Erythroblast (primary cell): ENCODE measurements around the gene MRPL42.

Source experiments
- DNase-seq, 2 experiments: peaks; one replicate each; lab custom pipeline; 2025; lab: John Stamatoyannopoulos, UW
- GATA1 ChIP-seq: IDR thresholded peaks from 2 replicates; pipeline ENCODE4 v1.6.1; 2011; ENCODE audit warnings: low read depth, mild to moderate bottlenecking, control low read depth, low read length, moderate library complexity
- POLR2A ChIP-seq: IDR thresholded peaks from 2 replicates; pipeline ENCODE4 v1.6.1; 2011; ENCODE audit warnings: mild to moderate bottlenecking, low read length

The MRPL42 gene

DNA sequence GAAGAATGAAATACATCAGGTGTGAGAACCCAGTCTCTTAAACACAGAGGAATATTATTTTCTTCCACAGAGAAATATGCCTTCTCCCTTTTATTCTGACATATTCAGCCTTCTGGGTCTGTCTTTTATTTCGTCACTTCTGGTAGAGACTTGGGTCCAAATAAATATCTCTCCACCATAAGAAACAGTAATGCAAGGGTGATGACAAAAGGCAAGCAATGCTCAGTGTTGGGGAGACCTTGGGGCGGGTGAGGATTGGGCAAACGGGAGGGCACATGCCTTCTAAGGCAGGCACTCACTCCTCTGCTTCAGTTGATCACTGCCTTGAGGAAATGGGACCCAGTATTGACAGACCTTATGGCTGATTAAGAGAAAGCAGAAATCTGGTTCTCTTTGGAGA, 98.4 kb downstream of the MRPL42 start:
- TF ChIP-seq GATA1 (no peak), POLR2A (no peak)
- no peak for DNase-seq
